PFSK-1 (cell line): Measurements from ENCODE around the gene FNTB.

Experiments
- POLR2AphosphoS5 ChIP-seq: IDR thresholded peaks from 2 replicates; pipeline ENCODE4 v1.6.1; 2012; ENCODE audit warnings: low read depth, mild to moderate bottlenecking, control low read depth, low read length, moderate library complexity
- SIN3A ChIP-seq: IDR thresholded peaks from 2 replicates; pipeline ENCODE4 v1.6.1; 2012; ENCODE audit warnings: mild to moderate bottlenecking, low read length, moderate library complexity, borderline replicate concordance; ENCODE audit not compliant: insufficient read depth
- TAF1 ChIP-seq: IDR thresholded peaks from 2 replicates; pipeline ENCODE4 v1.6.1; 2012; ENCODE audit warnings: low read length, control low read depth, borderline replicate concordance; ENCODE audit not compliant: insufficient read depth

DNA sequence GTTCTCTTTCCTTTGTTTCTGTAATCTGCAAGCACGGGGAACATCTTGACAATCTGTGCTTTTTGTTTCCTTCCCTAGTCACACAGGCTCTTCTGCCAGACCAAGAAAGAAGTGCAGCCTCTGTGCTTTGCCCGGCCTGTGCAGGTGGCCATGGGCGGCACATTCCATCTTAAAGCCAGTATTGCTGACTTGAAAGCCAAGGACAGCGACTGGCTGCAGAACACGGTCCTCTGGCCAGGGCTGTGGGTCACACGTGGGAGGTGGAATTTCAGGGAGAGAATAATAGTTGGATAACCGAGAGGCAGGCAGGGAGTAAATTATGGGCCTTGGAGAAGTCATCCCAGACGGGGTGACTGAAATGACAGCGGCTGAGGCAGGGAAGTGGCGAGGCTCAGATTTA, 24.8 kb downstream of the FNTB start:
- no peak for TF ChIP-seq TAF1
- TF ChIP-seq SIN3A: no peak
- TF ChIP-seq POLR2AphosphoS5: no peak
